CD4-positive, alpha-beta memory T cell (primary cell): ENCODE results near the gene BBS5. TPM values are rescaled to one million over a fixed set of nuclear protein-coding genes. Genes with fewer than 3 reads are reported as not detected.
"Not testable (repeated sequence)": the region's sequence is repeated elsewhere in the genome, so short reads cannot be mapped to it uniquely, and the experiment has no call there.

Source experiments
- CTCF ChIA-PET: fragments of 350-600 bp; sonication (Branson Sonifier 250); formaldehyde crosslinking; loops from one replicate; lab custom pipeline; 2021; ENCODE audit warnings: inconsistent platforms; ENCODE audit not compliant: partially characterized antibody; lab: Charles Lee
- POLR2A ChIA-PET: fragments of 350-600 bp; sonication (Branson Sonifier 250); formaldehyde crosslinking; loops from one replicate; lab custom pipeline; 2021; ENCODE audit not compliant: partially characterized antibody; lab: Charles Lee
- DNase-seq, 5 donors: peaks; one replicate each; pipeline versions ENCODE4 v3.0.0 to v3.0.0-alpha.2; 2020 to 2022; ENCODE audit warnings: mixed read lengths in 1 of 5
- H3K27ac ChIP-seq: one replicate; pipeline ENCODE4 v1.7.0; 2013; ENCODE audit warnings: low read depth, low read length
- H3K27me3 ChIP-seq: 2 replicates; pipeline ENCODE4 v1.7.0; 2013; ENCODE audit warnings: mild to moderate bottlenecking, low read length, moderate library complexity; ENCODE audit not compliant: insufficient read depth
- H3K36me3 ChIP-seq: 2 replicates; pipeline ENCODE4 v1.7.0; 2013; ENCODE audit warnings: mild to moderate bottlenecking, low read length, moderate library complexity; ENCODE audit not compliant: insufficient read depth
- H3K4me1 ChIP-seq: 2 replicates; pipeline ENCODE4 v1.7.0; 2013; ENCODE audit warnings: mild to moderate bottlenecking, low read length, moderate library complexity; ENCODE audit not compliant: insufficient read depth
- H3K4me3 ChIP-seq, 2 donors: one replicate each; pipeline ENCODE4 v1.7.0; 2013; ENCODE audit warnings: low read length in 2 of 2, mild to moderate bottlenecking in 1 of 2
- H3K9me3 ChIP-seq, 2 donors: one replicate each; pipeline ENCODE4 v1.7.0; 2013; ENCODE audit warnings: low read length in 2 of 2, control low read depth in 1 of 2; ENCODE audit not compliant: control insufficient read depth in 1 of 2
- H3K27ac Mint-ChIP-seq, 7 donors: one replicate each; pipeline ENCODE4 v1.8.0; 2020 to 2021; ENCODE audit warnings: mixed read lengths in 7 of 7, mild to moderate bottlenecking in 6 of 7, inconsistent platforms in 3 of 7, moderate library complexity in 3 of 7
- H3K27me3 Mint-ChIP-seq, 2 donors: one replicate each; pipeline ENCODE4 v1.8.0; 2020 to 2021; ENCODE audit warnings: mixed read lengths in 2 of 2
- H3K36me3 Mint-ChIP-seq, 2 donors: one replicate each; pipeline ENCODE4 v1.8.0; 2020 to 2021; ENCODE audit warnings: mixed read lengths in 2 of 2, inconsistent platforms in 1 of 2, mild to moderate bottlenecking in 1 of 2
- H3K4me1 Mint-ChIP-seq, 4 donors: one replicate each; pipeline ENCODE4 v1.8.0; 2020 to 2021; ENCODE audit warnings: mixed read lengths in 4 of 4, mild to moderate bottlenecking in 1 of 4
- H3K4me3 Mint-ChIP-seq, 8 donors: one replicate each; pipeline ENCODE4 v1.8.0; 2020 to 2021; ENCODE audit warnings: mixed read lengths in 8 of 8, mild to moderate bottlenecking in 7 of 8, moderate library complexity in 6 of 8, inconsistent platforms in 3 of 8
- H3K9me3 Mint-ChIP-seq, 8 donors: one replicate each; pipeline ENCODE4 v1.8.0; 2020 to 2021; ENCODE audit warnings: mixed read lengths in 8 of 8, mild to moderate bottlenecking in 5 of 8, inconsistent platforms in 3 of 8, moderate library complexity in 1 of 8
- intact Hi-C: fragments of 100-400 bp; cut with micrococcal nuclease; formaldehyde crosslinking; loops from one replicate; pipeline ENCODE4 v1.15.1; 2023
- polyA plus RNA-seq, 2 donors: library from polyadenylated mRNA; unstranded; fragments of 300-500 nt; fragmentation: Illumina TruSeq; gene quantifications; one replicate each; pipeline ENCODE4 v1.2.3, GENCODE V29; 2021
- total RNA-seq, 2 experiments: library from RNA; stranded (reverse); gene quantifications; one replicate each; pipeline ENCODE4 v1.2.3, GENCODE V29; 2021

Gene BBS5
- total RNA-seq (1 to 10 TPM; 1.7 to 1.8 TPM), polyA plus RNA-seq (1 to 10 TPM in 1 of 2 donors, under 1 TPM in 1; 0.45 to 1.2 TPM)

GRCh38 chr2:169479257-169480078 lies at the start of gene BBS5:
TSS of gene BBS5 (plus strand) at chr2:169479494. CDS start at chr2:169479554, 60 bp downstream.
- H3K27ac ChIP-seq, result peak within 1 kb of the TSS; percentile 29
- intact Hi-C loops, result loop anchor here (5.0 to 10.0 kb wide), 2 partner anchors 93 to 115 kb away; partner anchors contain the start of genes FASTKD1 and LRP2
- H3K4me1 Mint-ChIP-seq, result peaks cover 6 to 21% (median 16%) of the 10 kb centered on the region in 4 donors

GRCh38 chr2:169431772-169432171 lies 47.5 kb upstream of the BBS5 start:
- peaks cover 0 to 19% (median 7%) of the 10 kb centered on the region in 8 donors for H3K9me3 Mint-ChIP-seq
- H3K4me3 ChIP-seq, H3K4me3 Mint-ChIP-seq, intact Hi-C loops, H3K36me3 ChIP-seq, POLR2A ChIA-PET, CTCF ChIA-PET, H3K36me3 Mint-ChIP-seq, H3K4me1 ChIP-seq, H3K27ac ChIP-seq, H3K27me3 ChIP-seq, H3K27ac Mint-ChIP-seq, H3K9me3 ChIP-seq, H3K4me1 Mint-ChIP-seq, DNase-seq: not testable (repeated sequence)
- peaks cover 17 to 21% of the 10 kb centered on the region in 2 donors for H3K27me3 Mint-ChIP-seq

More at GRCh38 chr2:169479257-169480078, at the start of gene BBS5:
- Mint-ChIP-seq H3K27ac (peak within 1 kb of the TSS in 6 of 7 donors; percentile 54 to 92 (median 81)), H3K4me3 (peak within 1 kb of the TSS; percentile 92 to 95 (median 94)), H3K9me3 (no peaks in the 10 kb centered on the region), H3K36me3 (peaks cover 1 to 6% of the 10 kb centered on the region in 2 donors), H3K27me3 (no peaks in the 10 kb centered on the region)
- H3K9me3 ChIP-seq, result no peaks in the 10 kb centered on the region
- no peaks in the 10 kb centered on the region for H3K36me3 ChIP-seq
- POLR2A ChIA-PET, result interaction anchor here (1.0 to 1.7 kb wide), 4 partner anchors 11 to 105 kb away, joined by 3 to 7 read pairs (median 5); partner anchors contain the start of gene PPIG
- peak; percentile 61 to 76 (median 70) for DNase-seq
- peaks cover 13% of the 10 kb centered on the region for H3K4me1 ChIP-seq
- no peaks in the 10 kb centered on the region for H3K27me3 ChIP-seq
- CTCF ChIA-PET, result interaction anchor here (0.7 to 3.9 kb wide), 12 partner anchors 9 to 513 kb away, joined by 3 to 19 read pairs (median 4); partner anchors contain the start of gene METTL5
- H3K4me3 ChIP-seq, result peak within 1 kb of the TSS; percentile 75 to 85

DNA sequence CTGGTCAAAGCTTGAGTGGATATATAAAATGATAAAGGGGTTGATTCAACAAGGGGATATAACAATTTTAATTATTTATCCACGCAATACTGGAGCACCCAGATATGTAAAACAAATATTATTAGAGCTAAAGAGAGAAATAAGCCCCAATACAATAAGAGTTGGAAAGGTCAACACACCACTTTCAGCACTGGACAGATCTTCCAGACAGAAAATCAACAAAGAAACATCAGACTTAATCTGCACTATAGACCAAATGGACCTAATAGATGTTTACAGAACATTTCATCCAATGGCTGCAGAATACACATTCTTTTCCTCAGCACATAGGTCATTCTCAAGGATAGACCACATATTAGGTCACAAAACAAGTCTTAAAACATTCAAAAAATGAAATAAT lies 45.1 kb upstream of the BBS5 start:
- H3K4me3 Mint-ChIP-seq, H3K4me3 ChIP-seq, CTCF ChIA-PET, DNase-seq, POLR2A ChIA-PET, H3K27ac ChIP-seq, H3K36me3 Mint-ChIP-seq, H3K9me3 ChIP-seq, H3K36me3 ChIP-seq, H3K27ac Mint-ChIP-seq, H3K27me3 ChIP-seq, intact Hi-C loops, H3K4me1 ChIP-seq, H3K4me1 Mint-ChIP-seq: not testable (repeated sequence)
- Mint-ChIP-seq H3K27me3 (peaks cover 16 to 20% of the 10 kb centered on the region in 2 donors), H3K9me3 (peaks cover 0 to 16% (median 6%) of the 10 kb centered on the region in 8 donors)

GRCh38 chr2:169438466-169439072 lies 40.7 kb upstream of the BBS5 start:
- Mint-ChIP-seq H3K4me3 (peak overlapping the region in 1 of 8 donors; percentile 12), H3K27ac (no peak overlapping the region), H3K27me3 (peaks cover 12 to 19% of the 10 kb centered on the region in 2 donors), H3K36me3 (no peaks in the 10 kb centered on the region), H3K4me1 (peaks cover 0 to 1% (median 0%) of the 10 kb centered on the region in 4 donors), H3K9me3 (no peaks in the 10 kb centered on the region)
- CTCF ChIA-PET, result interaction anchor here (0.6 kb wide), 1 partner anchor 617 kb away, joined by 3 read pairs; no protein-coding TSS in a partner anchor
- DNase-seq, result no peak
- no peak overlapping the region for H3K27ac ChIP-seq
- H3K4me1 ChIP-seq, result no peaks in the 10 kb centered on the region
- POLR2A ChIA-PET, result no interaction called here
- no peaks in the 10 kb centered on the region for H3K9me3 ChIP-seq
- intact Hi-C loops, result no loop called here
- no peaks in the 10 kb centered on the region for H3K36me3 ChIP-seq
- H3K4me3 ChIP-seq, result no peak overlapping the region
- H3K27me3 ChIP-seq, result no peaks in the 10 kb centered on the region

- peaks cover 10 to 17% of the 10 kb centered on the region in 2 donors for H3K27me3 Mint-ChIP-seq
- intact Hi-C loops, result no loop called here
- no peak overlapping the region for H3K4me3 Mint-ChIP-seq
Observed at GRCh38 chr2:169439900-169440299, 39.4 kb upstream of the BBS5 start.

GRCh38 chr2:169446452-169446851 lies 32.8 kb upstream of the BBS5 start:
- POLR2A ChIA-PET, result no interaction called here
- no peak overlapping the region for H3K27ac Mint-ChIP-seq
- H3K27me3 Mint-ChIP-seq, result peaks cover 0 to 6% of the 10 kb centered on the region in 2 donors
- H3K9me3 ChIP-seq, result no peaks in the 10 kb centered on the region
- H3K27ac ChIP-seq, result no peak overlapping the region
- H3K36me3 Mint-ChIP-seq, result no peaks in the 10 kb centered on the region
- peaks cover 0 to 2% (median 0%) of the 10 kb centered on the region in 8 donors for H3K9me3 Mint-ChIP-seq
- H3K4me3 Mint-ChIP-seq, result no peak overlapping the region
- CTCF ChIA-PET, result no interaction called here
- H3K36me3 ChIP-seq, result no peaks in the 10 kb centered on the region
- no peak overlapping the region for H3K4me3 ChIP-seq
- intact Hi-C loops, result no loop called here
- H3K27me3 ChIP-seq, result no peaks in the 10 kb centered on the region
- DNase-seq, result no peak
- no peaks in the 10 kb centered on the region for H3K4me1 Mint-ChIP-seq
- no peaks in the 10 kb centered on the region for H3K4me1 ChIP-seq

More at GRCh38 chr2:169439900-169440299, 39.4 kb upstream of the BBS5 start:
- H3K9me3 Mint-ChIP-seq, result no peaks in the 10 kb centered on the region
- H3K4me1 Mint-ChIP-seq, result peaks cover 0 to 1% (median 0%) of the 10 kb centered on the region in 4 donors
- CTCF ChIA-PET, result no interaction called here
- Histone ChIP-seq H3K27ac (no peak overlapping the region), H3K36me3 (no peaks in the 10 kb centered on the region), H3K27me3 (no peaks in the 10 kb centered on the region), H3K4me3 (no peak overlapping the region), H3K4me1 (no peaks in the 10 kb centered on the region), H3K9me3 (no peaks in the 10 kb centered on the region)
- H3K27ac Mint-ChIP-seq, result no peak overlapping the region
- H3K36me3 Mint-ChIP-seq, result no peaks in the 10 kb centered on the region
- no peak for DNase-seq
- POLR2A ChIA-PET, result no interaction called here

GRCh38 chr2:169448316-169448715 lies 31.0 kb upstream of the BBS5 start:
- no peaks in the 10 kb centered on the region for H3K4me1 ChIP-seq
- no peak for DNase-seq
- no peaks in the 10 kb centered on the region for H3K27me3 ChIP-seq
- Mint-ChIP-seq H3K36me3 (no peaks in the 10 kb centered on the region), H3K4me3 (no peak overlapping the region), H3K4me1 (no peaks in the 10 kb centered on the region), H3K27ac (no peak overlapping the region), H3K27me3 (peaks cover 0 to 2% of the 10 kb centered on the region in 2 donors), H3K9me3 (peaks cover 0 to 2% (median 0%) of the 10 kb centered on the region in 8 donors)
- H3K9me3 ChIP-seq, result no peaks in the 10 kb centered on the region
- no peaks in the 10 kb centered on the region for H3K36me3 ChIP-seq
- no peak overlapping the region for H3K4me3 ChIP-seq
- H3K27ac ChIP-seq, result no peak overlapping the region
- ChIA-PET POLR2A (no interaction called here), CTCF (no interaction called here)
- intact Hi-C loops, result no loop called here
